Activated CD8-positive, alpha-beta memory T cell treated with anti-CD3 and anti-CD28 coated beads, Interleukin-2, amount 50 U/mL, for 24 hours (primary cell): ENCODE measurements around the gene CYB5D1.
A peak's percentile ranks its signal among the peaks of the same experiment; 100 is the strongest.
"Not testable (repeated sequence)": the region's sequence is repeated elsewhere in the genome, so short reads cannot be mapped to it uniquely, and the experiment has no call there.

Source experiments
- DNase-seq: peaks from one replicate; pipeline ENCODE4 v3.0.0-alpha.2; 2020; ENCODE audit errors: extremely low read depth

CYB5D1 gene, protein sequence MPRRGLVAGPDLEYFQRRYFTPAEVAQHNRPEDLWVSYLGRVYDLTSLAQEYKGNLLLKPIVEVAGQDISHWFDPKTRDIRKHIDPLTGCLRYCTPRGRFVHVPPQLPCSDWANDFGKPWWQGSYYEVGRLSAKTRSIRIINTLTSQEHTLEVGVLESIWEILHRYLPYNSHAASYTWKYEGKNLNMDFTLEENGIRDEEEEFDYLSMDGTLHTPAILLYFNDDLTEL

DNA sequence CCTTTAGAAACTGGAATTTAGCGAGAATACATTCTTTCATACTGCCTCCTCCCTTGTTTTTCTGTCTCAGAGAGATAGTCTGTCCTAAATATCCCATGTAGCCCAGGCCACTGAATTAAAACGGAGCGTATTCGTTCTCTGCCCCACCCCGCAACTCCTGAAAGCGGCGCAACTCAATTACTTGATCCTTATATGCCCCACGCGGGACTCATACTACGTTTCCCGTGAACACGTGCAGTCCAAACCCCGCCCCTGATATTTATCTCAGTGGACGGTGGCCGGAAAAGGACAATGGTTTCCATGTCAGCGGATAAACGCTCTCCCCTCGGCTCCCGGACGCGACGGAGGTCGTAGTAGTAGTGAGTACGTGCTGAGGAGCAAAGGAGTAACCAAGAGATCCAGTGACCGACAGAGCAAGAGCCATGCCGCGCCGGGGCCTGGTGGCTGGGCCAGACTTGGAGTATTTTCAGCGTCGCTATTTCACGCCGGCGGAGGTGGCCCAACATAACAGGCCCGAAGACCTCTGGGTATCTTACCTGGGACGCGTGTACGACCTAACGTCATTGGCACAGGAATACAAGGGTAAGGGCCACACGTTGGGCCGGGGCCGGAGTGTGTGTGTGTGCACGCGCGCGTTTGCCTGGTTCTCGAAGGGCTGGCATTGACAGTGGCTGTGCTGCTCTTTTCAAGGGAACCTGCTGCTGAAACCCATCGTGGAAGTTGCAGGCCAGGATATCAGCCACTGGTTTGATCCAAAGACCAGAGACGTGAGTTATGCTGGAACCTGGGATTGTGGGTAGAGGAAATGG, at the start of gene CYB5D1:
CYB5D1 (plus strand) TSS at position 291 of the 809 bp plus-strand sequence; CDS start at position 423, 132 bp downstream.
- DNase-seq = peak; percentile 79

DNA sequence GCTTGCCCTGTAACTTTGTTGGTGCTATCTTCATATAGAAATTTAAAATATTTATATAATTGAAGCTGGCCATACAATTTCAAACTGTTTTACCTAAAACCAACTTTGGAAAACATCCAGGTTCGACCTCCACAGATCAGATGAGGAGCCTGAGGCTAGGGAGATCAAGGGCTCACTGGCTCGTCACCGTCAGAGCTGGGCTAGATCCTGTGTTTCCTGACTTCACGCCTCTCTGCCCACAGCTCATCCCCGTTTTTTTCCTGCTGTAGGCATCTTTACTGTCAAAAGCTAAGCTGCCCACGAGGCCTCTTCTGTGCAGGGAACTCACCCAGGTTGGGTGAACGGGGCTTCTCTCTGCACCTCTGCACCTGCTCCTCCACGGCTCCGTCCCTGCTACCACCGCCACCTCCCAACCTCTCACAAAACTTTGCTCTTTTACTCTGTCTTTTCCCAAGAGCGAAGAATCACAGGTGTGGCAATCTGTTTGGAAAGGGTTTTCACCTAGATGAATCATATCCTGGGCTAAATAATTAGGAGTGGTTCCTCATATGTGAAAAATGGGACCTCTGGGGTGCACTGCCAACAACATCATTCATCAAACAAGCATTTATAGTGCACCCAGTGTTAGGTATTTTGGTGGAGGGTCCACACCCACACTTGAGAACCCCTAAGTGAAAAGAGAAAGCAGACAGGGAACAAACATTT, 48.6 kb upstream of the CYB5D1 start:
- no peak for DNase-seq

DNA sequence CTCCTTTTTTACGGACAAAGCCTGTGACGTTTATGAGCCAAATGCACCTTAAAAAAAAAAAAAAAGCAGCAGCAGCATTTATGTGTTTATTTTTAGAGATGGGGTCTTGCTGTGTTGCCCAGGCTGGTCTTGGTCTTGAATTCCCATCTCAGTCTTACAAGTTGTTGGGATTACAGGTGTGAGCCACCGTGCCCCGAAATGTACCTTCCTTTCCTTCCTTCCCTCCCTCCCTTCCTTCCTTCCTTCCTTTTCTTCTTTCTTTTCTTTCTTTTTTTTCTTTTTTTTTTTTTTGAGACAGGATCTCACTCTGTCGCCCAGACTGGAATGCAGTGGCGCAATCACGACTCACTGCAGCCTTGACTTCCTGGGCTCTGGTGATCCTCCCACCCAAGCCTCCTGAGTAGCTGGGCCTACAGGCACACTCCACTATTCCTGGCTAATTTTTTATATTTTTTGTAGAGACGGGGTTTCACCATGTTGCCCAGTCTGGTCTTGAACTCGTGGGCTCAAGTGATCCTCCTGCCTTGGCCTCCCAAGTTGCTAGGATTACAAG, 47.9 kb upstream of the CYB5D1 start:
- not testable (repeated sequence) for DNase-seq

DNA sequence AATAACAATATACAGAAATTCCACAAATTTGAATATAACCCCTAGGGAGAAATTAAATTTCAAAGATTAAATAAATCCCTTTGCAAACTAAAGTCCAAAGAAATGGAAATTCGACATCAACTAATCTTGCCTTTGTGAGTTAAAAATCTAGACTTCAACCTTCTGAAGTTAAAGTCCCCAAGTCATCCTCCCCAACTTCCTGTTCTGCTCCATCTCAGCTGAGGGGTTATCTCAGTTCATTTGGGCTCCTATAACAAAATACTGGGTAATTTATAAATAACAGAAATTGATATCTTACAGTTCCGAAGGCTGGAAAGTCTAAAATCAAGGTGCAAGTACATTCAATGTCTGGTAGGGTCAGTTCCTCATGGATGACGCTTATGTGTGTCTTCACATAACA, 46.6 kb upstream of the CYB5D1 start:
- DNase-seq = no peak

- DNase-seq = no peak
These were observed 42.8 kb upstream of the CYB5D1 start for GRCh38 chr17:7814969-7815368.

DNA sequence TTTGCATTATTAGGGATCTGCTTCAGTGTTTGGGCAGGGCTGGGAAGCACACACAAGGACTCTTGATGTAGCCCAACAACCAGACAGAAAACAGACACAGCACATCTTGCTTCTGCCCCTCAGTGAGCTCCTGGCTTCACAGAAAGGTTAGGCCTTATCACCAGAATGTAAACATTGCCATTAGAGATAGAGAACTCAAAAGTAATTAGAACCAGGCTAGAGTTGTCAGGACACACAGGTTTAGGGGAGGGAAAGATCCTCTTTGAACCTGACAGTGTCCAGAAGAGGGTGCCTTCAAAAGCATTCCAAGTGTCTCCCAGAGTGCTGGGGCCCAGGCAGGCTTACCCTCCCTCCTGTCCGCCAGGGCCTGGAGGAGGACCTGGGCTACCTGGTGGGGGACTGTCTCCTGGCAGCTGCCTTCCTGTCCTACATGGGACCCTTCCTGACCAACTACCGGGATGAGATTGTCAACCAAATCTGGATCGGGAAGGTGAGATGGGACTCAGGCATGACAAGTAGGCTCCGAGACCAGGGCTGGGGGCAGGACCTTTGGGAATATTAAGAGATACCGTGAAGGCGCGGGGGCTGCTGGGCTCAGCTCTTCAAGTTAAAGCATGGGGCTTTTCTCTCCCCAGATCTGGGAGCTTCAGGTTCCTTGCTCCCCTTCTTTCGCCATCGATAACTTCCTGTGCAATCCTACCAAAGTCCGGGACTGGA, 40.7 kb upstream of the CYB5D1 start:
- DNase-seq = no peak

- no peak for DNase-seq
These were observed 40.2 kb upstream of the CYB5D1 start for GRCh38 chr17:7817643-7817964.

DNA sequence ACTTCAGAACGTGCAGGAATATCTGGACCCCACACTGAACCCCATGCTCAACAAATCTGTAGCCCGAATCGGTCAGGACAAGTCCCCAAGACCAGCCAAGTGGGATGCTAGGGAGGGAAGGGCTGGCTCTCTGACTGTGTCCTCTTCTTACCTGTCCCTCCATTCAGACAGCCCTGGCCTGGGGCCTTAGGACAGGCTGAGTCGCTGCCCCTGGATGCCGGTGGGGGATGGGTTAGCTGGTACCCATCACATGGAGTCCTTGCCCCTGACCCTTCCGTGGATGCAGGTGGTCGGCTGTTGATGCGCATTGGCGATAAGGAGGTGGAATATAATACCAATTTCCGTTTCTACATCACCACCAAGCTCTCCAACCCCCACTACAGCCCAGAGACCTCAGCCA, 39.8 kb upstream of the CYB5D1 start:
- no peak for DNase-seq

DNA sequence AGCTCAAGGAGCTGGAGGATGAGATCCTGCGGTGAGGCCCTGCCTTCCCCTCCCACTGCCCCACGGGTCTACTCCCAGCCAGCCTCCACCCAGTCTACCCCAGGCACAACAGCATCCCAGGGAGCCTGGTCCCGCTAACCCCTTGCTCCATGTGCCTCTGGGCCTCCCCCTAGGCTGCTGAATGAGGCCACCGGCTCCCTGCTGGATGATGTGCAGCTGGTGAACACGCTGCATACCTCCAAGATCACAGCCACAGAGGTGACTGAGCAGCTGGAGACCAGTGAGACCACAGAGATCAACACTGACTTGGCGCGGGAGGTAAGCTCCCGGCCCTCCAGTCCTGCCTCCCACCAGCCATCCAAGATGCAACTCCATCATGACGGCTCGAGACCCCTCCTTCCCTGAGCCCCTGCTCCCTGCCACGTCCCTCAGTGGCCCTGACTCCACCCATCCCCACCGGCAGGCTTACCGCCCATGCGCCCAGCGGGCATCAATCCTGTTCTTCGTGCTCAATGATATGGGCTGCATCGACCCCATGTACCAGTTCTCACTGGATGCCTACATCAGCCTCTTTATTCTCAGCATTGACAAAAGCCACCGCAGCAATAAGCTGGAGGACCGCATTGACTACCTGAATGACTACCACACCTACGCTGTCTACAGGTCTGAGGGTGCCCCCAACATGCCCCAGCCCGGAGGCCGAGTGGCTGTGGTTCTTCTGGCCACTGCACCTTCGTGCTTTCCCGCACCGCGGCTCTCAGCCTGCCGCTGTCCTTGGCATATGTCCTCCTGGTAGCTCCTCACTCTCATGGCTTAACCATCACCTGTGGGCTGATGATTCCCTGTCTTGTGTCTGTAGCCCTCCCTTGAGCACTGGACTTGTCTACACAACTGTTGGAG, 38.8 kb upstream of the CYB5D1 start:
- no peak for DNase-seq

- DNase-seq = no peak
These were observed 37.6 kb upstream of the CYB5D1 start for GRCh38 chr17:7820231-7820630.

- DNase-seq = no peak
These were observed 35.7 kb upstream of the CYB5D1 start for GRCh38 chr17:7822126-7822525.

DNA sequence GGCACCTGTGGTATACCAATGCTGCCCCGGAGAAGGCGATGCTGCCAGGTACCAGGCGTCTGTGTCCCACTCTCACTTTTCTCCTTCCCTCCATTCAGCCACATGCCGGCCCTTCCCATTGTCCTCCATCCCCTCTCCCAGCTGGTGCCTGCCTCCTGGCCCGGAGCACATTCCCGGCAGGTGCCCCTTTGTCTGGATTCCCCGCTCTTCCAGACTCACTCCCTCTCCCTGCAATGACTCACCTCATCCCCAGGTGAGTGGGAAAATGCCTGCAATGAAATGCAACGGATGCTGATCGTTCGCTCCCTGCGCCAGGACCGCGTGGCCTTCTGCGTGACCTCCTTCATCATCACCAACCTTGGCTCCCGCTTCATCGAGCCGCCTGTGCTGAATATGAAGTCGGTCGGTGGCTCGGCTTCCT, 34.2 kb upstream of the CYB5D1 start:
- DNase-seq = no peak

DNA sequence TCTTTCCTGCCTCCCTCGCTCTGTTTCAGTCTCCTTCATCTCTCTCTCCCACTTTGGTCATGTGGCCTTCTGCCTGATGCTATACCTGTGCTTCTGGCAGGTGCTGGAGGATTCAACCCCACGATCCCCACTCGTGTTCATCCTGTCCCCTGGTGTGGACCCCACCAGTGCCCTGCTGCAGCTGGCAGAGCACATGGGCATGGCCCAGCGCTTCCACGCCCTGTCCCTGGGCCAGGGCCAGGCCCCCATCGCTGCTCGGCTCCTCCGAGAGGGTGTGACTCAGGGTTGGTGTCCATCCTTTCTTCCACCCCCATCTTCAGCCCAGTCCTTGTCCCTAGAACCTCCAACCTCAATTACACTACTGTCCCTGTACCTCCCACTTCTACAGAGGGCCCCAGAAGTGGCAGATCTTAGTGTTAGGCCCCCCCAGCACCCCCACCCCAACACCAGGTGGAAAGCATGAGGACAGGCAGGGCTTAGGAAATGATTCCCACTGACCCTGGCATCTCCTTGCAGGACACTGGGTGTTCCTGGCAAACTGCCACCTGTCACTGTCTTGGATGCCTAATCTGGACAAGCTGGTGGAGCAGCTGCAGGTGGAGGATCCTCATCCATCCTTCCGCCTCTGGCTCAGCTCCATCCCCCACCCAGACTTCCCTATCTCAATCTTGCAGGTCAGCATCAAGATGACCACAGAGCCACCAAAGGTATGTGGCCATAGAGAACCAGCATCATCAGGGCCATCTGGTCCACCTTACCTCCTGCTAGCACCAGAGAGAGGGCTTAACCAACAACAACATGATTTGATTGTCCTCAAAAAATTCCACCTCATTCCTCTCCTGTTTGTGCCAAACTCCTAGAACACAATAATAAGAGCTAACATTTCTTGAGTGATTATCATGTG, 33.5 kb upstream of the CYB5D1 start:
- DNase-seq = no peak

DNA sequence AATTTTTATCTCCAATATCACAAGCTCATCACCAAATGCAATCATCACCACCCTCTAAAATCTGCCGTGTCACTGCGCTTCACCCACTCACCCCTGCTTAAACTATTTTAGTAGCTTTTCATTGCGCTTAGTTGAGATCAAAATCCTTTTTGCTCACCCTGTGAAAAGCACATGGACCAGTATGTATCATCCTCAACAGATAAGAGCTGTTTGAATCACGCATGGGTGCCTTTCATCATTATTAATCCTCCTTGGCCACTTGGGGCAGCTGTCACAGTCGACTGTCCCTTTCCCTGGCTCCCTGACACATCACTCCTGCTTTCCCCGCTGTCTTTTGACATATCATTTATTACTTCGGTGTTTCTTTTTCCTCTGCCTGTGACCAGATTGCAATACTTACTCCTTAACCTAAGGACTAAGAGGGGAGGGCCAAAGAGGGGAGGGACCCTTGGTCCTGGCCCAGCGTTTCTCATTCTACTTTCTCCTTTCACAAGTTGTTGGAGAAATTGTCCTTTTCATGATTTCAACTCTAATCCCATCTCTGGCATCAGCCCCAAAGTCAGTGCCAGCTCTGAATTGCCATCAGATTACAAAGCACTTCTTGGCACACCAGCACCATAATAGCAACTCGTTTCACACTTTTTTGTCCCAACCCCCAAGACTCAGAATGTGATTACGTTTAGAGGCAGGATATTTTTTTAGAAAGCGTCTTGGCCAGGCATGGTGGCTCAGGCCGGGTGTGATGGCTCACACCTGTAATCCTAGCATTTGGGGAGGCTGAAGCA, 32.4 kb upstream of the CYB5D1 start:
- DNase-seq = no peak

DNA sequence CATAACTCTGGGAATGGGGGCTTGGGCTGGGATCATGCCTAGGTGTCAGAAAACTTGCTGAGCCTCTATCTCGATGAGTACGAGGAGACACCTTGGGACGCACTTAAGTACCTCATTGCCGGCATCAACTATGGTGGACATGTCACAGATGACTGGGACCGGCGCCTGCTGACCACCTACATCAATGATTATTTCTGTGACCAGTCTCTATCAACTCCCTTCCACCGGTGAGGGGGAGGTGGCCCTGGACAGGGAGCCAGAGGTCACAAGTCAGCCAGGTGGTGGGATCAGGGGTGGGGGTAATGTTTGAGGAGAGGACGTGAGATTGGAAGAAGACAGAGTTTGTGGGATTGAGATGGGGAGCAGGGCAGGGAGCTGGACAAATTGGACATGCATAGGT, 27.2 kb upstream of the CYB5D1 start:
- DNase-seq = no peak

DNA sequence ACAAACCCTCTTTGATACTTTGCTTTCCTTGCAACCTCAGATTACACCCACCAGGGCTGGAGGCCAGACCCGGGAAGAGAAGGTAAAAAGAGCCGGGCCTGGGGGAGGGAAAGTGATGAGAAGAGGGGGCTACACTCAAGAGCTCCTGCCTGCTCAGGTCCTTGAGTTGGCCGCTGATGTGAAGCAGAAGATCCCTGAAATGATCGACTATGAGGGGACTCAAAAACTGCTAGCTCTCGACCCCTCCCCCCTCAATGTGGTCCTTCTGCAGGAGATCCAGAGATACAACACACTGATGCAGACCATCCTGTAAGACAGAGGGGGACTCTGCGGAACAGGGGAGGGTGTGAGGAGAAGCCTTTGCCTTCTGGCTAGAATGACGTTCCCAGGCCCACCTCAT, 26.6 kb upstream of the CYB5D1 start:
- DNase-seq = no peak

GRCh38 chr17:7832431-7832830, 25.4 kb upstream of the CYB5D1 start:
- DNase-seq = no peak

GRCh38 chr17:7833011-7833794, 24.6 kb upstream of the CYB5D1 start:
- no peak for DNase-seq
